ENCODE results near the gene ELP5.

GRCh38 chr17:7249830-7250229 is 2.2 kb upstream of the ELP5 start:
- TF ChIP-seq EZH2 (IDR thresholded peaks at IDR 0.05; ENCODE audit: borderline replicate concordance, low read depth, low read length, severe bottlenecking), result no peak
- no peak for TF ChIP-seq CTCF (IDR thresholded peaks at IDR 0.05; ENCODE audit: borderline replicate concordance, extremely low read depth, low read length, poor library complexity, severe bottlenecking)

All from DND-41 (cell line).